ENCODE data around the gene PTPRD. TPM values are rescaled to one million over a fixed set of nuclear protein-coding genes. Genes with fewer than 3 reads are reported as not detected.
"Not testable (repeated sequence)": the region's sequence is repeated elsewhere in the genome, so short reads cannot be mapped to it uniquely, and the experiment has no call there.

PTPRD gene
- polyA plus RNA-seq, 1 donor from 2014 or later: not detected

DNA sequence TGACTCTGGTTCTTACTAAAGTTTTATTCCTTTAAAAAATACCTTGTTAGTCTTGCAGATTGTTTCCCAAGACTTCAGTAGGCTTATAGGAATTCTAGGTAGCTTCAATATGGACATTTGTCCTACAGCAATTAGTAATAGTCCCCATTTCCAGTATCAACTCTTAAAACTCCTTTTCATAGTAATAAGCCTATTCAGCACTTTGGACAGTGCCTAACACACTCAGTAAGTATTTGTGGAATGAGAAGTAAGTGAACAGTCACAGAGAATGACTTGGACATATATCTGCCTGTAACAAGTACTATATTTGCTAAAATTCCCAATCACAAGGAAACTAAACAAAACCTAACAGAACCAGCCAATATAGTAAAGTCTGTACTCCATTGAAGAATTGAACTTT is 1521.4 kb downstream of the PTPRD start:
- peaks cover 0 to 4% (median 2%) of the 10 kb centered on the region in 3 donors for H3K9me3 Mint-ChIP-seq
- peaks cover 0 to 1% (median 0%) of the 10 kb centered on the region in 3 donors for H3K4me1 Mint-ChIP-seq

DNA sequence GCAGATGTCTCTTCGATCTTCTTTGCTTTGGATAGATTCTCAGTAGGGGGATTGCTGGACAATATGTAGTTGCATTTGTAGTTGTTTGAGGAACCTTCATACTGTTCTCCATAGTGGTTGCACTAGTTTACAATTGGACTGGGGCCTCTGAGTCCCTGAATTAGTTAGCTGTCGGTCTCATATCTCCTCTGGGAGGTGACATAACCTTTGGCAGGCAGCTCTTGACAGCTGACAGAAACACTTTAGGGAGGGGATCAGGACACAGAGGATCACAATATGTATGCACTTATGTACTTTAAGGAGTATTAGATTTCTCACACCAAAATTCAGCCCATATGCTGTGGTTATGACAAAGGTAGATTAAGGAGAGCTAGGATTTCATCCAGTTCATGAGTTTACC is 1533.3 kb downstream of the PTPRD start:
- Mint-ChIP-seq H3K27me3 (no peaks in the 10 kb centered on the region), H3K36me3 (no peaks in the 10 kb centered on the region), H3K4me3 (no peak overlapping the region), H3K27ac (no peak overlapping the region), H3K4me1 (no peaks in the 10 kb centered on the region), H3K9me3 (peaks cover 5 to 22% (median 15%) of the 10 kb centered on the region in 3 donors)

More for the DNA sequence above, 1521.4 kb downstream of the PTPRD start:
- no peaks in the 10 kb centered on the region for H3K36me3 Mint-ChIP-seq
- no peaks in the 10 kb centered on the region for H3K27me3 Mint-ChIP-seq
- no peak overlapping the region for H3K27ac Mint-ChIP-seq
- H3K4me3 Mint-ChIP-seq: no peak overlapping the region

DNA sequence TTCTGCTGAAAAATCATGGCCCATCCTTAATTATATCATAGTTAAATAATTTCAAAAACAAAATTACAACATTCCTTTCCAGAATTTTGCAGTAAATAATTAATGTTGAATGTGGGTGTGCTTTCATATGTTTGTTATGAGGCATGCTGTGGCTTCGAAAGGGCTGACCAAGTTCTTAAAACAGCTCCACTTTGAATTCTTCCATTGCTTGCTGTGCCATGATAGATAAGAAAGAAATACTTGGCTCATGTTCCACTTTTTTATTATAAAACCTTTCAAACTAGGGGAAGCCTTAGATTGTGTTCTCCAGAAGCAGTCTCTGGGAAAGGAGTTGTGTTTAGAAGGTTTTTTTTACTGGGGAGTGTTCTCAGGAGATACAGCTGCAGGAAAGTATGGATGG is 1534.5 kb downstream of the PTPRD start:
- no peaks in the 10 kb centered on the region for H3K27me3 Mint-ChIP-seq
- no peaks in the 10 kb centered on the region for H3K4me1 Mint-ChIP-seq
- no peak overlapping the region for H3K4me3 Mint-ChIP-seq
- H3K36me3 Mint-ChIP-seq: no peaks in the 10 kb centered on the region
- peaks cover 5 to 18% (median 15%) of the 10 kb centered on the region in 3 donors for H3K9me3 Mint-ChIP-seq
- H3K27ac Mint-ChIP-seq: no peak overlapping the region

DNA sequence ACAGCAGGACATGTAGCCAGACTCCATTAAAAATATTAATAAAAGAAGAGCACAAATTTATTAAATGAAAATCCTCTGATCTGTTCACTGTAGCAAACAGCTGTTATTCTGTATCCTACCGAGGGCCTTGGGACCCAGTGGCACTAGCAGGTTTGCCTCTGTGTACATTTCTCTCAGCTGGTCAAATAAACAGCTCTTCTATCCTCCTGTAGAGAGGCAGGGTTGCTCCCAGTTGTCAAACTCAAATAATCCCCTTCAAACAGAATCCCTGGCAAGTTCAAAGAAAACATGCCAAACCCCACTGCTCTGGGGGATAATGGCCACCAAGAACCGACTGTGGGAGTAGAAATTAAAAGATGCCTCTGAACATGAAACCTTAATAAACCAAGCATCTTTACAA is 1551.2 kb downstream of the PTPRD start:
- no peaks in the 10 kb centered on the region for H3K36me3 Mint-ChIP-seq
- no peaks in the 10 kb centered on the region for H3K4me1 Mint-ChIP-seq
- no peak overlapping the region for H3K4me3 Mint-ChIP-seq

DNA sequence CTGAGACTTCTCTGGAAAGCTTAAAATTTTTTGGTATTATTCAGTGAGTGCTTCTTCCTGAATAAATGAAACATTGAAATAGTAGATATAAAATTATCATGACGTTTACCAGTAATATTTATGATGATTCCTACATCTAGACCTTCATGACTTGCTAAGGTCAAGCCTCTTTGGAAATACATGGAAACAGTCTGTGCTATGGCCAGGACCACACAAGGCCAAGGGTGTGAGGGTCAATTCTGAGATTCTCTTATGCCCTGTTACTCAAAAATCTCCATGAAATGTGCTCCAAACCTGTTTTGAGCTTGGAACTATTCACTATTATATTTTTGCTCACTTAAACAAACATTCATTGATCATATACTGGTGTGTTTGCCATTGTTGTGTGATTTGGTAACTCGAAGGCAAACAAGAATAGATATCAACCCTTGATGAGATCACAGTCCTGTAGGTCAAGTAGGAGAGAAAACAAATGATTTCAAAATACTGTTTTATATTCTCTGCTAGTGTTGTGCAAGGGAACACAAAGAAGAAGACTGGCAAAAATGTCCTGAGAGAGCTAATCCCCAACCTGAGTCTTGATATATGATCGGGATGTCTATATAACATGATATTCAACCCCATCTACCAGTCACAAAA is 1558.3 kb downstream of the PTPRD start:
- no peaks in the 10 kb centered on the region for H3K4me1 Mint-ChIP-seq
- H3K9me3 Mint-ChIP-seq: peaks cover 0 to 4% (median 2%) of the 10 kb centered on the region in 3 donors
- H3K27ac Mint-ChIP-seq: no peak overlapping the region
- H3K4me3 Mint-ChIP-seq: no peak overlapping the region
- no peaks in the 10 kb centered on the region for H3K27me3 Mint-ChIP-seq
- H3K36me3 Mint-ChIP-seq: no peaks in the 10 kb centered on the region

More for the DNA sequence above, 1551.2 kb downstream of the PTPRD start:
- Mint-ChIP-seq H3K27me3 (no peaks in the 10 kb centered on the region), H3K9me3 (peaks cover 0 to 2% (median 0%) of the 10 kb centered on the region in 3 donors), H3K27ac (no peak overlapping the region)

DNA sequence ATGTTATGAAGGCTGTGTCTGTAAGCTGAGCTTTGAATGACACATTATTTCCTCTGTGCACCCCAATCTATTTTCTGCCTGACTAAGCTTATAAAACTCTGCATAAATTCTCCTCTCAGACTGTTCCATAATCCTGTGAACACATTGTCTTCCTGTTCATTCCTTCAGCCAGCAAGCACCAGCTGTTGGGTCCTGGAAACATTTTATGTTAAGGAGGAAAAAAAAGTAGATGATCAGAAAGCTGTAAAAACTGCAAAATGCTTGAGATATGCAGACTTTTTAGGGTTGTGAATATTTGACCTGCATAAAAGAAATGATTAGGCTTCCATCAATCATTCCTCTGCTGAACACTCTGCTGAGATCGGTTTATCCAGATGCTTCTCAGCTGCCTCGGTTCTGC is 1567.2 kb downstream of the PTPRD start:
- H3K9me3 Mint-ChIP-seq: peaks cover 0 to 4% (median 0%) of the 10 kb centered on the region in 3 donors
- H3K27me3 Mint-ChIP-seq: no peaks in the 10 kb centered on the region
- no peaks in the 10 kb centered on the region for H3K4me1 Mint-ChIP-seq
- no peak overlapping the region for H3K27ac Mint-ChIP-seq
- H3K36me3 Mint-ChIP-seq: no peaks in the 10 kb centered on the region
- H3K4me3 Mint-ChIP-seq: no peak overlapping the region

DNA sequence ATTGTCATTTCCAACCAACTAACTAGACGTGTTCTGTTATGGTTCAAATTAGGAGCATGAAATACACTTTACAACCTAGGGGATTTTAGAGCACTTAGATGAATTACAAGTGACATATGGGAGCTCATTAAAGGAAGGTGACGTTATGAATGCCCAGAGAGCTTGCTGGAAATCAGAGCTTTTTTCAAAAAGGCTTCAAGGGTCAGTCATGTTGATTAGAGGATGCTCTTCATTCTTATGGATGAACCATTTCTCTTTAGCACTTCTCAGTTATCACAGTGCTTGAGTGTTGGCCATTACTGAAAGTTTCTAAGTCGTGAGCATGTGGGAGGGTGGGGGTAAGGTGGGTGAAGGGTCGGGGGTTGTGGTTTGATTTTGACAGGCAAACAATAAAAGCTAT is 1567.7 kb downstream of the PTPRD start:
- H3K27me3 Mint-ChIP-seq: no peaks in the 10 kb centered on the region
- peak overlapping the region in 1 of 3 donors; percentile 9 for H3K27ac Mint-ChIP-seq
- peaks cover 0 to 4% (median 0%) of the 10 kb centered on the region in 3 donors for H3K9me3 Mint-ChIP-seq
- no peaks in the 10 kb centered on the region for H3K36me3 Mint-ChIP-seq
- no peak overlapping the region for H3K4me3 Mint-ChIP-seq
- no peaks in the 10 kb centered on the region for H3K4me1 Mint-ChIP-seq

DNA sequence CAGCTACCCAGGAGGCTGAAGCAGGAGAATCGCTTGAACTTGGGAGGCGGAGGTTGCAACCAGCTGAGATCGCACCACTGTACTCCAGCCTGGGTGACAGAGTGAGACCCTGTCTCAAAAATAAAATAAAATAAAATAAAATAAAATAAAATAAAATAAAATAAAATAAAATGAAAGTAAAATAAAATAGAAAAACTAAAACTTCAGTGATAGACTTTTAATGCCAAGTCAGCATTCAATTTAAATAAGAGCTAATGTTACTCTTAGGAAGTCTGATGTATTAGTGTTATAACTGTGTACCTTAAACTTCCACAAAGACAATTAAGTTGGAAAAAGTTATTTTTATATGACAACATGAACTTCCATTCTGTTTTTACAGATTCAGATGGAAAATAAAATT is 1569.0 kb downstream of the PTPRD start:
- not testable (repeated sequence) for H3K27me3 Mint-ChIP-seq, H3K9me3 Mint-ChIP-seq, H3K27ac Mint-ChIP-seq, H3K4me1 Mint-ChIP-seq, H3K36me3 Mint-ChIP-seq, H3K4me3 Mint-ChIP-seq

DNA sequence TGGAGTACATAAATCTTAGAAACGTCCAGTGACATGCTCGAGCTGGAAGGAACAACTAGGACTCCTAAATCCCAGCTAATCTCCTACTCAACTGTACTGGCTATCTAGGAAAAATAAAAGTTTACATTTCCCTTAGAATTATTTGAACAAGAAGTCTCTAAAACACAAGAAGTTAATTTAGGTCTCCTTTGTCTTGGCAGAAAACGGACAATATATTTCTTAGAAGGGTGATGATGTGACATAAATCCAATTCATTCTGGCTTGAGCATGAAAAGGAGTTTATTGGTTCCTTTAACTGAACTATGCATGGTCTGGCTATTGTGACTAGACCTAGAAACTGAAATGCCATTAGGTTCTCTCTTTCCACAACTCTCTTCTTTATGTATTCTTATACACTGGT is 1571.0 kb downstream of the PTPRD start:
- Mint-ChIP-seq H3K9me3 (no peaks in the 10 kb centered on the region), H3K4me1 (no peaks in the 10 kb centered on the region), H3K4me3 (no peak overlapping the region), H3K27me3 (no peaks in the 10 kb centered on the region), H3K36me3 (no peaks in the 10 kb centered on the region), H3K27ac (no peak overlapping the region)

DNA sequence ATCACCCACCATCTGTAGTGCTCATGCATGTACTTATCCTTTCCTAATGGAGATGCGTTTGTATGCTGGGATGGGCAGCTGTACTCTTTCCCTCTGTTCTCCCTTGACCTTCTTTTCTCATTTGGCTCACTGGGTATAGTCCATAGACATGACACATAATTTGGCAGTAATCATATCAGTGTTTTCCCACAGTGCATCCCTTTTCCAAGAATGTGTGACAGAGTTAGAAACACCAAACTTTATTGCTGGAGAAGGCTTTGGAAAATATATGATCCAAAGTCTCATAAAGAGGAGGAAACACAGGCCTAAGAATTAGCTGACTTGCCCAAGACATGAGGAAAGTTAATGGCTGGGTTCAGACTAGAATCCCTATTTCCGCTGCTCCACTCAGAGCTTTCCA is 1579.8 kb downstream of the PTPRD start:
- H3K4me1 Mint-ChIP-seq: peaks cover 0 to 1% (median 0%) of the 10 kb centered on the region in 3 donors
- no peaks in the 10 kb centered on the region for H3K36me3 Mint-ChIP-seq
- no peaks in the 10 kb centered on the region for H3K27me3 Mint-ChIP-seq
- H3K27ac Mint-ChIP-seq: no peak overlapping the region
- H3K4me3 Mint-ChIP-seq: no peak overlapping the region
- H3K9me3 Mint-ChIP-seq: peaks cover 0 to 4% (median 3%) of the 10 kb centered on the region in 3 donors

DNA sequence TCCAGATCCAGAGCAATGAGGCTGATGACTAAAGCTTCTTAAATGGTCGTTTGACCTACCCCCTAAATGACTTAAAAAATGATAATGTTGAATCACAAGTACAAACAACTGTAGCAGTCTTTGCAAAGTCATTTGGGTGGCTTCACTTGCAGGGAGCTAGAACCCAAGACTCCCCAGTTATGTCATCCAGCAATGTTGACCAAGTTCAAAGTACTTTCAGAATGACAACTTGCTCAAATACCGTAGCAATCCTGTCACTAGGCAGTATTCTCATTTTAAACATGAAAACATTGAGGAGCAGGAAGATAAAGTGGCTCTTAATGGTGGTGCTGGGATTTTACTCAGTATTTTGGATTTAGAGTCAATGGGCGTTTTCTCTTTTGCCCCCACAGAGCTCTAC is 1596.2 kb downstream of the PTPRD start:
- Mint-ChIP-seq H3K9me3 (peaks cover 2 to 6% (median 2%) of the 10 kb centered on the region in 3 donors), H3K36me3 (no peaks in the 10 kb centered on the region), H3K4me1 (no peaks in the 10 kb centered on the region), H3K27me3 (no peaks in the 10 kb centered on the region), H3K27ac (no peak overlapping the region), H3K4me3 (no peak overlapping the region)

DNA sequence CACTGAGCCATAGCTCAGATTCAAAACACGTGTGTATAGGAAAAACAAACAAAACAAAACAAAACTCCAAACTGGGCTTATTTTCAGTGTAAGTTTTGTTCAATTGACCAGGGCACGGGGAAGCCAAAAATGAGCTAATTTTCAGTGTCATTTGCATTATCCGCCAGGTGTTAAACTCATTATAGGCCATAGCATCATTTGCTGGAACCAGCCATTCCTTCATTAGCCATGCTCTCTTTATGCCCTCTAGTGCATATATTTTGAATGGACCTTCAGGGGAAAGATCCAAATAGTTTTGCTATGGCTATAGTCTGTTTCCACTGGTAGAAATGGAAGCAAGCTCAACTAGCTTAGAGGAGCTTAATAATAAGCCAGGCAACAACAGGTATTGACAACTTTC is 1608.0 kb downstream of the PTPRD start:
- H3K9me3 Mint-ChIP-seq: peaks cover 0 to 4% (median 0%) of the 10 kb centered on the region in 3 donors
- H3K4me1 Mint-ChIP-seq: peaks cover 0 to 2% (median 0%) of the 10 kb centered on the region in 3 donors
- no peak overlapping the region for H3K27ac Mint-ChIP-seq
- H3K27me3 Mint-ChIP-seq: no peaks in the 10 kb centered on the region
- no peaks in the 10 kb centered on the region for H3K36me3 Mint-ChIP-seq
- H3K4me3 Mint-ChIP-seq: no peak overlapping the region

DNA sequence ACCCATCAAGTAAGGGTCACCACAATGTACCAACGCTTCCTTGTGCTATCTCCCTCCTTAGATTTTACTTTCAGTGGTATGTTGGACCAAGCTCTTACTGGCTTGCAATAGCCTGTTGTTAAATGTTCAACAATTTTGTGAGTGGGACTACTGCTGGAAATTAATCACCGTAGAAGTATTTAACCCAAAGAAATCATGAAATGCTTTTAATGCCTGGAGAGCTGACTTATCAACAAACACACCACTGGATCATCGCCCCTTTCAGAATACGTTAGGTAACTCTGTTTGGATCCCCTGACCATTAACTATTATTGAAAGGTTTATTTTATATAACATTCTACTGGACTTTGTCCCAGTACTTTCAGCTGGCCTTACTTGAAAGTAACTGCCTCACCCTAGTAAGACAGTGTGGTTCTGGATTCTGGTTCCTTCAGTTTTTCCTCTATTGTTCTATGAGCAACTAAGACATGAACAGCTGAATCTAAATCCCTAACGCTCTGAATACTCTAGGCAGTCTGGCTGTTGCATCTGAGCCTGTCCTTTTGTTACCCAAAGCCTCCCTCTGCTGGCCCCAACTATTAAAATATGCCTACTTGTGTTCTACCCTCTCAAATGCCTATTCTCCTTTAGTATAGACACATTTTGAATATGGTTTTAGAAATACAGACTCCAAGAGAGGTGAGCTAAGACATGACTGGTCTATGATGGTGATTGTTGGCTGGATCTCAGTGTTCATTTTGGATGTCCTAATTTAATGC is 1609.8 kb downstream of the PTPRD start:
- peaks cover 0 to 2% (median 0%) of the 10 kb centered on the region in 3 donors for H3K4me1 Mint-ChIP-seq
- peaks cover 0 to 4% (median 0%) of the 10 kb centered on the region in 3 donors for H3K9me3 Mint-ChIP-seq
- no peak overlapping the region for H3K27ac Mint-ChIP-seq
- no peaks in the 10 kb centered on the region for H3K36me3 Mint-ChIP-seq
- no peaks in the 10 kb centered on the region for H3K27me3 Mint-ChIP-seq
- no peak overlapping the region for H3K4me3 Mint-ChIP-seq

DNA sequence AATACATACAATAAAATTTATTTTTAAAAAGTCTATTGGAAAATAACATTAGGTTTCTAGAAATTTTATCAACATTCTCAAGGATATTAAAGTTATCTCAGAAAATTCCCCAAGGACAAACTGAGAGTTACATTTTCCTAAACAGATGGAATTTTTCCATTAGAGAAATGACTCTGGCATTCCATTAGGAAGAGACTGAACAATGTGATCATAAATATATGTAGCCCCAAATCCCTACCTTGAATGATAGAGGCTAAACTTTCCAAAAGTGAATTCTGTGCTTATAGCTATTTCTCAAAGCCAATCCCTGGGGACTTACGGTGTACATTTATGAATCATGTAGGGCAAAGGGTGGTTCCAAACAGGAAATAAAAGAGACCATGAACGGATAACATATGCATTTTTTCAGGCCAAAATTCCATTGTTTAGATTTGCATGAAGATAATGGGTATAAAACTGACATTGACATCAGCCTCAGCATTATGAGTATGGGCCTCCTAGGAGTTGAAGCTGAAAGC is 1632.2 kb downstream of the PTPRD start:
- Mint-ChIP-seq H3K4me1 (no peaks in the 10 kb centered on the region), H3K27ac (no peak overlapping the region), H3K4me3 (no peak overlapping the region), H3K27me3 (no peaks in the 10 kb centered on the region), H3K36me3 (no peaks in the 10 kb centered on the region), H3K9me3 (peaks cover 0 to 2% (median 0%) of the 10 kb centered on the region in 3 donors)

DNA sequence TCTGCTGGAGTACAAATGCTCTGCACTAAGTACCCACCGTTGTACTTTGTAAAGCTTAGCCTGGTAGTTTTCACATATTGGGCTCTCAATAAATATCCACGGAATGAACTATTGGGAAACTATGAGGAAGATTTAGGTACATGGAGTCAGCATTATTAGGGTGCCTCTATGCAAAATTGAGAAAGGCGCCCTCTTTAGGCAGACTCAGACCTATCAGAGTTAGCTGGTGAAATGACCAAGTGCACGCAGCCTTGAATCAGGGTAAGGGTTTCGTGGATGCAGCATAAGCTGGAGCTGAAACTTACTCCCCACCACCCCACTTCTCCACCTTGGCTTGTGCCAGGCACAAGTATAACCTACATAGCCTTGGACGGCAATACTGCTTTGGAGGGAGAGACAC is 1634.5 kb downstream of the PTPRD start:
- no peaks in the 10 kb centered on the region for H3K27me3 Mint-ChIP-seq
- no peak overlapping the region for H3K27ac Mint-ChIP-seq
- no peaks in the 10 kb centered on the region for H3K36me3 Mint-ChIP-seq
- no peak overlapping the region for H3K4me3 Mint-ChIP-seq
- H3K4me1 Mint-ChIP-seq: no peaks in the 10 kb centered on the region
- peaks cover under 1 to 9% (median 3%) of the 10 kb centered on the region in 3 donors for H3K9me3 Mint-ChIP-seq
